ENCODE results near the gene TNNI3K. TPM values are rescaled to one million over a fixed set of nuclear protein-coding genes. Genes with fewer than 3 reads are reported as not detected.

TNNI3K gene
- total RNA-seq, 1 experiment from 2014 or later = not detected

DNA sequence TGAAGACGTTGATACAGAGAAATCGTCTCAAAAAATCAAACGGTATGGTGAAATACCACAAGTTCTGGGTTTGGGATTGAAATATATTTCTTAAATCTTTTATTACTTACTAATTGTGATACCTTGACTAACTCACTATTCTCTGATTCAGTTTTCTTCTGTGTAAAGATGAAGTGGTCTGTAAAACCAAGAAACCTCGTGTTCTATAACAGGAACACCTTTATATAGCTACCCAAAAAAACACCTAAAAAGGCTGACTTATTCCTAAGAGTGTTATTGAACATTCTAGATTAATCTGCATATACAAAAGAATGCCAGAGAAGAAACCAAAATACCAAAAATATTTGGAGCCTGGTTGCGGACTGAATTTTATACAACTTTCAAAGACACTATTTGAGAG is 37.9 kb upstream of the TNNI3K start:
- Histone ChIP-seq H3F3A (ENCODE audit: low read length, unreplicated experiment) (no peaks in the 10 kb centered on the region), H3K36me3 (ENCODE audit: low read depth, low read length) (no peaks in the 10 kb centered on the region), H3K9ac (ENCODE audit: low read length) (peak overlapping the region; percentile 81), H3K4me2 (ENCODE audit: low read length) (peak overlapping the region; percentile 88), H3K4me3 (ENCODE audit: low read length) (peak overlapping the region; percentile 80), H3K27ac (ENCODE audit: low read length) (no peak overlapping the region), H3K4me1 (ENCODE audit: insufficient read depth, low read length) (peaks cover 12% of the 10 kb centered on the region; the same call in 1 of the 2 replicates), H2AFZ (ENCODE audit: low read length) (peak overlapping the region; percentile 99), H3K9me3 (ENCODE audit: low read length) (no peaks in the 10 kb centered on the region), H3K79me2 (ENCODE audit: low read length) (no peaks in the 10 kb centered on the region), H4K20me1 (ENCODE audit: low read length) (no peaks in the 10 kb centered on the region), H3K27me3 (ENCODE audit: low read length) (no peaks in the 10 kb centered on the region), H3K9me2 (replicated peaks; ENCODE audit: low read length) (no peaks in the 10 kb centered on the region)
- BruUV-seq (replicated peaks) = no TSS peak
- DNase-seq (no peak), ATAC-seq (no peak)
- POLR2A ChIA-PET (ENCODE audit: unreplicated experiment) = no interaction called here
- intact Hi-C loops (cut with micrococcal nuclease) = loop anchor here (2.0 to 10.0 kb wide), 3 partner anchors 158 to 536 kb away; partner anchors contain the start of genes CRYZ and TYW3
- CTCF ChIA-PET = no interaction called here
- TF ChIP-seq CTCF (conservative IDR thresholded peaks at IDR 0.05; ENCODE audit: low read depth, low read length) = no peak

- peak; percentile 93 for DNase-seq
- intact Hi-C loops (cut with micrococcal nuclease) = loop anchor here (1.0 to 10.0 kb wide), 4 partner anchors 24 to 535 kb away; partner anchors contain the start of genes CRYZ and TYW3
- Histone ChIP-seq H2AFZ (ENCODE audit: low read length) (peak within 1 kb of the TSS; percentile 99), H3K9me3 (ENCODE audit: low read length) (no peaks in the 10 kb centered on the region), H3K4me3 (ENCODE audit: low read length) (peak within 1 kb of the TSS; percentile 80), H3K27me3 (ENCODE audit: low read length) (no peaks in the 10 kb centered on the region), H3K4me1 (ENCODE audit: insufficient read depth, low read length) (peaks cover 12% of the 10 kb centered on the region; the same call in 1 of the 2 replicates), H3K36me3 (ENCODE audit: low read depth, low read length) (no peaks in the 10 kb centered on the region), H4K20me1 (ENCODE audit: low read length) (no peaks in the 10 kb centered on the region), H3K9me2 (replicated peaks; ENCODE audit: low read length) (no peaks in the 10 kb centered on the region), H3F3A (ENCODE audit: low read length, unreplicated experiment) (no peaks in the 10 kb centered on the region), H3K4me2 (ENCODE audit: low read length) (peak within 1 kb of the TSS; percentile 88), H3K79me2 (ENCODE audit: low read length) (no peaks in the 10 kb centered on the region), H3K27ac (ENCODE audit: low read length) (peak within 1 kb of the TSS; percentile 7), H3K9ac (ENCODE audit: low read length) (peak within 1 kb of the TSS; percentile 81)
- POLR2A ChIA-PET (ENCODE audit: unreplicated experiment) = interaction anchor here (0.6 kb wide), 1 partner anchor 1614 kb away, joined by 4 read pairs; no protein-coding TSS in a partner anchor
- peak; percentile 95 for ATAC-seq
- TF ChIP-seq EZH2 (IDR thresholded peaks at IDR 0.05; ENCODE audit: low read length, unreplicated experiment) (no peak), CTCF (conservative IDR thresholded peaks at IDR 0.05; ENCODE audit: low read depth, low read length) (no peak), EZH2phosphoT487 (IDR thresholded peaks at IDR 0.05; ENCODE audit: borderline replicate concordance, low read length) (no peak)
- TSS peak; percentile 60 for BruUV-seq (replicated peaks)
- CTCF ChIA-PET = no interaction called here
These were observed 37.3 kb upstream of the TNNI3K start, which contains the start of the genes FPGT and LRRIQ3 for GRCh38 chr1:74197657-74198552. TSS of gene FPGT (plus strand) at chr1:74198242. CDS start at chr1:74198279, 37 bp downstream. TSS of gene LRRIQ3 (minus strand) at chr1:74198176. CDS start at chr1:74183684, 14,492 bp downstream.
